Upper lobe of left lung (tissue), 4 donors: ENCODE data around the gene AGAP1.

Experiments used
- CTCF ChIP-seq, 6 experiments: fragments of 450-650 bp in 4 of 6; fragments of 200-600 bp in 2 of 6; sonication (generic) in 2 of 6; IDR thresholded peaks; one replicate each; pipeline ENCODE4 v1.5.1; 2016 to 2019; ENCODE audit warnings: antibody characterized with exemption in 6 of 6
- EP300 ChIP-seq, 4 donors: sonication (generic); formaldehyde crosslinking; IDR thresholded peaks; one replicate each; pipeline ENCODE4 v1.5.1; 2017; ENCODE audit warnings: antibody characterized with exemption in 4 of 4, control low read depth in 2 of 4
- POLR2AphosphoS5 ChIP-seq, 2 donors: sonication (generic); formaldehyde crosslinking; IDR thresholded peaks; one replicate each; pipeline ENCODE4 v1.5.1; 2017; ENCODE audit warnings: antibody characterized with exemption in 2 of 2

- TF ChIP-seq CTCF (IDR thresholded peaks at IDR 0.05), result no peak
- no peak for TF ChIP-seq EP300 (IDR thresholded peaks at IDR 0.05)
- no peak for TF ChIP-seq POLR2AphosphoS5 (IDR thresholded peaks at IDR 0.05)
Observed at GRCh38 chr2:235659767-235660322, 166.0 kb downstream of the AGAP1 start.
